SHP77 treated with DMSO at 0.1 percent for 48 hours (cell line): Measurements from ENCODE around the gene WNT7B.

Source experiments
- DNase-seq: peaks from one replicate; lab custom pipeline; 2025; lab: John Stamatoyannopoulos, UW

WNT7B gene

GRCh38 chr22:45995405-45996101, 18.6 kb upstream of the WNT7B start:
- no peak for DNase-seq

DNA sequence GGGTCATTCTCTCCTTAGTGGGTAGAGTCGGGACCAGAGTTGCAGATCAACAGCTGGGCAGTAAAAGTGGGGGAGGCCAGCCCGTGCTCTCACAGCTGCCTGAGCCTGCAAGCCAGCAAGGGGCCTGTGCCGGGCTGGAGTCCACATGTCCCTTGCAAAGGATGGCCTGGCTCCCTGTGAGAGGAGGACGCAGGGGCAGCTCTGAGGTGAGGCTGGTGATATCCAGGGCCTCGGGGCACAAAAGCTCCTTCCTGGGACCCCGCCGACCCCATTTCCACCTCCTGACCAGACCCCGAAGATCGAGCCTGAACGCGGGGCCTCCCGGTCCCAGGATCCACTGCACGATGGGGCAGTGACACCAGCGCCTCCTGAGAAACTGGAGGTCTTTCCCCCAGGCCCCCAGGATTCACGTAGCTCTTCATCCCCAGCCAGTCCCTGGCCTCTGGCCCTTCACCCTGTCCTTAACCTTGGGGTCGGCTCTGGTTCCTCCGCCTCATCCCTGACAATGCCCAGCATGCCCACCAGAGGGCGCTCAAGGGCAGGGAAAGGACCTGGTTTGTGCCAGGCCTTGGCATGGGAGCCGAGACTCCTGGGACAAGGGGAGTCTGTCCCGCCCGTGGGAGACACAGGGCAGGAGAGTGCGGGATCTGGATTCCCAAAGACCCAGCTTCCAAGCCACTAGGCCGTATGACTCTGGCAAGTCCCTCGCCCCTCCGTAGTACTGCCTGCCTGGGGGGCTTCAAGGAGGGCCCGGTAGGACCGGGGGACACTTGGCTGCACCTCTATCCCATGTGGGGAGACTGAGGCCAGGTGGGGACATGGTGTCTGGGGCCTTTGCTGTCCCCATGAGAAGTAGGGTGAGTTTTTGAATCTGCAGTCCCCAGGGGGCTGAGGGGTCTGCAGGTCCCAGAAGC, 17.8 kb upstream of the WNT7B start:
- DNase-seq: peak; percentile 40

DNA sequence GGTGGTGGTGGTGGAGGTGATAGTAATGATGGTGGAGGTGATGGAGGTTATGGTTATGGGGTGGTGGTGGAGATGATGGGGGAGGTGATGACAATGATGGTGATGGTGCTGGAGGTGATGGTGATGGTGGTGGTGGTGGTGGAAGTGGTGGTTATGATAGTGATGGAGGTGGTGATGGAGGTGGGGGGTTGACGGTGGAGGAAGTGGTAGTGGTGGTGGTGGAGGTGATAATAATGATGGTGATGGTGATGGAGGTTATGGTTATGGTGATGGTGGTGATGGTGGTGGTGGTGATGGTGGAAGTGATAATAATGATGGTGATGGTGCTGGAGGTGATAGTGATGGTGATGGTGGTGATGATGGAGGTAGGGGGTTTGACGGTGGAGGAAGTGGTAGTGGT, 16.9 kb upstream of the WNT7B start:
- no peak for DNase-seq

GRCh38 chr22:45993143-45993692, 16.3 kb upstream of the WNT7B start:
- DNase-seq: no peak

- no peak for DNase-seq
Measured at GRCh38 chr22:45992737-45993136, 15.8 kb upstream of the WNT7B start.

DNA sequence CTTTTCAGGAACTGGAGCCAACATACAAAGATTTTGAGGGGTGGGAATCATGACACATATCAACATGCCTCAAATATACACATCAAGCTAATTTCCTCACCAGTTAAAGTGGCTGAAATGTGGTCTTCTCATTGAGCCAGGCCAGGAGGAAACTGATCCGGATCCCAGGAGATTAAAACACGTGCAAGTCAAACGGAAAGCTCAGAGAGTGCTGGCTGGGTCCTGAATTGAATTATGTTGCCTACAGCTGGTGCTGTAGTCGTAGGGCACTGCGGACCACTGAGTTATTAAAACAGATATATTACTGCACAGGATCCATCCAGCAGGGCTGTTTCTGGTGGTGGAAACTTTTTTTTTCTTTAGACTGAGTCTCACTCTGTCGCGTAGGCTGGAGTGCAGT, 14.1 kb upstream of the WNT7B start:
- DNase-seq: no peak

DNA sequence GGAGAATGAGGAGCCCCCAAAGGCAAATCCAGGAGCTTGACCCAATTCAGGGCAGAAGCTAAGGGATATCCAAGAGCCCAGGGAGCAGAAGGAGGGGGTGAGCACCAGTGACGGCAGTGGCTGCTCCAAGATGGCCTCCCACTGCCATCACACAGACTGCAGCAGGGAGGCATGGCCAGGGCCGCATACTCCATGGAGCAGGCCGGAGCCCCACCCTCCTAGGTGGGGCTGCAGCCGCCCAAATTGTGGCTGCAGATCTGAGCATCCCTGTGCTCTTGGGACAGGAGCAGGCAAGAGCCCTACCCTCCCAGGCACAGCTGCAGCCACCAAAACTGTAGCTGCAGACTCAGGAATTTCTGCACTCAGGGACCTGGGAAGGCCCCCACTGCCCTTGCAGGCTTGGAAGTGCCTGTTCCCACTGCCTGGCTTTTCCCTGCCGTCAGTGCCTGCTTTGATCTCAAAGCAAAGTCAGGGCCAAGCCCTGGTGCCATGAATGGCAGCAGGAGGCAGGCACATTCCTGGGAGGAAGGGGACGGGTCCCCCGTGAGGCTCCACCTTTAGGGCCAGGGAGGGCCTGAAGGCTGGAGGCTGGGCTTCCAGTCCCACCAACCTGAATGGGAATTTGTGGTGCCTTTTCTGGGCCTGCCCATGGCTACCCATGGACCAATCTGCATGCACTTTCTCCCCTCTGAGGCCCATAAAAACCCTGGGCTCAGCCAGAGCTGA, 10.3 kb upstream of the WNT7B start:
- no peak for DNase-seq

DNA sequence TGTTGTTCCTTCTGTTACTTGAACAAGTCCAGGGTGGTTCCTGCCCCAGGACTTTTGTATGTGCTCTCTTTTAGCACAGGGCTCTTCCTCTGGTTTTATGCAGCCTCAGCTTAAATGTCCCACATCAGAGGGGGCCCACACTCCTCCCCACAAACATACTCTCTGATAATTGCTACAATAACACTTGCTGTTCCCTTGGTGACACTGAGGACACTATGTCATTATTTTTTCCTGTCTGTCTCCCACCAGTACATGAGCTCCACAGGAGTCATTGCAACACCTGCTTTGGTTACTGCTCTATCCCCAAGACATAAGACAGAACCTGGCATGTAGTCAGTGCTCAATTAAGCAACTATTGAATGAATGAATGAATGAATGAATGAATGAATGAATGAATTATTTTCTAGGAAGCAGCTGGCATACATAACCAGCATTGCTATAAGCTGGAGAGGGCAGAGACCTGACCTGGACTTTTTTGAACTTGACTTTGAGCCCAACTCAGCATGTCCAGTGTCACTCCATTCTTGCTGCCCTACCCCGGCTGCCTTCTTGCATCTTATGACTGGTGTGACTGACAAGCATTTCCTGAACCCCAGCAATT, 7.5 kb upstream of the WNT7B start:
- no peak for DNase-seq

DNA sequence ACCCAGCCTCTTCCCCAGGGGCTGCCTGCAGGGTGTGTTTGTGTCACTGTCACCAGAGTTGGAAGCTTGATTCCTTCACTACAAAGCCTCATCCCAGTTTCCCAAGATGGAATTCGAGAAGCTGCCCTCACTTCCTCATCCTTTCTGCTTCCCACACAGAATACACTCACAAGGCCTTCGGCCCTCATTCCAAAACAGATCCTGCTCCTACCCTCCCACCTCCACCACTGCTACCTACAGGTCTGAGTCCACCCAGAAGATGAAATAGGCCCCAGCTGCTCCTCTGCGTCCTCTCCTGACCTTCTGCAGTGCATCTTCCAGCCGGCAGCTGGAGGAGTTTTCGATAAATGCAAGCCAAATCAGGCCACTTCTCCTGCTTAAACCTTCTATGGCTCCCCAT, 6.8 kb upstream of the WNT7B start:
- DNase-seq: no peak

- no peak for DNase-seq
Measured at GRCh38 chr22:45980761-45981160, 3.8 kb upstream of the WNT7B start.

GRCh38 chr22:45980268-45980570, 3.3 kb upstream of the WNT7B start:
- DNase-seq: no peak

GRCh38 chr22:45978275-45978713, 1.3 kb upstream of the WNT7B start:
- DNase-seq: no peak

GRCh38 chr22:45977551-45978274, 751 bp upstream of the WNT7B start:
- DNase-seq: no peak

DNA sequence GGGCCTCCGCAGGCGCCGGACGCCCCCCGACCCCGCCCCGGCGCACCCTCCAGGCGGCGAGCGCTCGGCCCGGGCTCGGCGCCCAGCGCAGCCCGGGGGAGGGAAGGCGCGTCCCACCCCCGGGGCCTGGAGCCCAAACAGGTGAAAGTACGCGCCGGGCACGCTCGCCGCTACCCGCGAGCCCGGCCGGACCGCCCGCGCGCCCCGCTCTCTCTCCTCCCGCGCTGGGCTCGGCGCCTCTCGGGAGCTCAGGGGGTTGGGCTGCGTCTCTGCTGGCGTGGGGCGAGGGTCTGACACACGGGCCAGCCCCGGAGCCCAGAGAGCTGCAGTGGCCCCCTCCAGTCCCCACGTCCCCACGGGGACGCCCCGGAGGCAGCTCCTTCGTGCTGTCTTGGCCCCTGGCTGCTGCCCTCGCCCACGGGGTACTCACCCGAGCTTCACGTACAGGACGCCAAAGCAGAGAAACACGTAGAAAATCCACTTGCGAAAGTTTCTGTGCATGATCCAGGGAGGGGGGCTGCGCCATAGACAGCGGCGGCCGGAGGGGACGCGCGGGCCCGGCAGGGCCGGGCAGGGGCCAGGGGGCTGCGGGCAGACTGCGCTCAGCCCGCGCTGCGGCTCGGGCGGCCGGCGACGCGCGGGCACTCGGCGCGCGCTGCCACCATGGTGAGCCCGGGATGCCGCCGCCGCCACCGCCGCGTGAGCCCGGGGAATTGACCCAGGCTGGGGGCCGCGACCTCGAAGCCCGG, 534 bp downstream of the WNT7B start:
- DNase-seq: no peak

DNA sequence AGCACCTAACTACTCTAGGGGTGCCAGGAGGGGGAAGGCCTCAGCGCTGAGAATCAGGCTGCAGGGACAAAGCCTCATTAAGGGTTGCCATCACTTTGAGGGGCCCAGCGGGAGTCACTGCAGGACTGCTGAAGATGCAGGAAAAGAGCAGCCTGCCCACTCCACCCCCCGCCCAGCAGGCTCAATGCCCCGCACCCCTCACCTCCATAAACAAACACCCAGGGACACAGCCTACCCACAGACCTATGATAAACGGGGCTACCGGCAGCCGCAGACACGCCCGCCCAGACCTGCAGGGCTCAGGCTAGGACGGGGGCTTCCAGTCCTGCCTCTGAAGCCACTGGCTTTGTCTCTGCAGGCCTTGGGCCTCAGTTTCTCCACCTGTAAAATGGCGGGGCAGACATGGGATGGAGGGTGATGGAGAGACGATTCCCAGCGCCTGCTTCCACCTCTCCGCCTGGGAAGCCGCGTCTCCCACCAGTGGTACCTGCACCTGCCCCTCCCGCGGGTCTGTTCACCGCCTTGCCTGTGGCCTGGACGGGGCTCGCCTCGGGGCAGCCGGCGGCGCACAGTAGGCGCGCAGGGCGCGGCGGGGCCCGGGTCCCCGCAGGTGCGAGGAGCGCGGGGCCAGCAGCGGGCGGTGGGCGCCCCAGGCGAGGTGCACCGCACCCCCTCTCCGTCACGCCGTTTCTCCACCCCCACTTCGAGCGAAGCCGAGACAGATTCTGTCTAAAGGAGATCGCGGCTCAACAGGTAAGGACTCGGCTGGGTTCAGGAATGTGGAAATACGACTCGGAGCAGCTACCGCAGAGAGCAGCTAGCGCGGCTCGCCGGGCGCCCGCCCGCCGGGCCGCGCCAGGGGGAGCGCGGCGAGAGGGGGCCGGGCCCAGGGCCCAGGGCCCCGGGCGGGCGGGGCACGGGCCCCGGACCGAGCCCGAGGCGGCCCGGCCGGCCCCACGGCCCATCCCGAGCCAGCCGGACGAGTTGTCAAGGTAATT, 1.5 kb downstream of the WNT7B start:
- DNase-seq: no peak

DNA sequence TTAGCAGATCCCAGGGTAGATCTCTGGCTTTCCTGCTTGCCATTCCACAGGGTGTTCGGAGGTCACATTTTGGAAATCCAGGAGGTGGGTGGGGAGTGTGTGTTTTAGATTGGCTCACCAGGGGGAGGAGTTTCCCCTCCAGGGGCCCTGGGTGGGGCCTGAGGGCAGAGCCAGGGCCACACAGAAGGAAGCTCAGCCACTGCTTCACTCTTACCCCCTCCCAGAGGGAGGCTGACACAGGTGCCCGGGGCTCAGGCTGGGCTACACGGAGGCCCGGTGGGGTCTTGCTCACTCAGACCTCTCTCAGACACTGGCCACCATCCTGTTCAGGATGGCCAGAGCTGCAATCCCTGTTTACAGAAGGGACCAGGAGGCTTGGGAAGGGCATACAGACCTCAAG, 2.5 kb downstream of the WNT7B start:
- DNase-seq: no peak

GRCh38 chr22:45972889-45973253, 4.1 kb downstream of the WNT7B start:
- no peak for DNase-seq

DNA sequence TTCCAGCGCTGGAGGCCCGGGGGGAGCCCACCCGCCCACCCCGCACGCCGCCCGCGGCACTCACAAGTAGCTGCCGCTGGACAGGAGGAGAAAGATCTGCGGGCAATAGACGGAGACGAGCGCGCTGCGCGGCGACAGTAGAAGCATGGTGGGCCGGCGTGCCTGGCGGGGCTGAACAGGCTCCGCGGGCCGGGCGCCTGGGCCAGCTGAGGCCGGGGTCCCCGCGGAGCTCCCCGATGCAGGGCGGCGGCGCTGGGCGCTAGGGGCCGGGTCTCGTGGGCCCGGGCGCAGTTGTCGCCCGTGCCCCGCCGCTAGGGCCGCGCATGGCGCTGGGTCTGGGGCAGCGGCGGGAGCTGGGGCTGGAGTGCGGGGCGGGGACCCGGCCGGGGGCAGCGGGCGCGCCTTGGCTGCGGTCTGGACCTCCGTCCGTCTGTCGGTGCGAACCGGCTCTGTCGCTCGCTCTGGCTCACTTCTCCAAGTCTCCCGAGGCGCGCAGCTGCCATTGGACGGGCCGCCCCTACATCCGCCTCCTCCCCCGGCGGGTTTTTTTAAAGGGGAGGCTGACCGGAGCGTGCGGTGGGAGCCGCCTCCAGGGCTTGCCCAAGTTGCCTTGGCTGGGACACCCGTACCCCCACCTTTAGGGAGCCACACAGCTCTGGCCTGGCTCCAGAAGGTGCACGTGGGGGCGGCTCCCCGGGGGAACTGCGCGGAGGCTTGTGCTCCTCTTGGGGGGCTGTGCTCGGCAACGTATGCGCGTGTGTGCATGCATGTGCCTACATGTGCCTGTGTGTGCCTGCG, 4.7 kb downstream of the WNT7B start:
- DNase-seq: no peak
